ENCODE results near the gene TLR5.

TLR5 gene

GRCh38 chr1:223147409-223147808, 4.4 kb upstream of the TLR5 start:
- no peak for DNase-seq

- no peak for DNase-seq
Observed at GRCh38 chr1:223146745-223147144, 3.7 kb upstream of the TLR5 start.

- DNase-seq = no peak
Observed at GRCh38 chr1:223144914-223145313, 1.9 kb upstream of the TLR5 start.

GRCh38 chr1:223144431-223144830, 1.4 kb upstream of the TLR5 start:
- DNase-seq = no peak

- DNase-seq = peak; percentile 37 to 41
Observed at GRCh38 chr1:223143537-223144248, 645 bp upstream of the TLR5 start.

GRCh38 chr1:223142269-223142668, 779 bp downstream of the TLR5 start:
- no peak for DNase-seq

GRCh38 chr1:223140611-223141405, 2.2 kb downstream of the TLR5 start:
- no peak for DNase-seq

- no peak for DNase-seq
Observed at GRCh38 chr1:223137455-223138085, 5.5 kb downstream of the TLR5 start.

GRCh38 chr1:223136086-223136485, 7.0 kb downstream of the TLR5 start:
- no peak for DNase-seq

GRCh38 chr1:223135176-223135942, 7.7 kb downstream of the TLR5 start:
- no peak for DNase-seq

- DNase-seq = peak; percentile 84 to 86
Observed at GRCh38 chr1:223133824-223134435, 9.1 kb downstream of the TLR5 start.

GRCh38 chr1:223133306-223133823, 9.7 kb downstream of the TLR5 start:
- DNase-seq = no peak

GRCh38 chr1:223129229-223129901, 13.7 kb downstream of the TLR5 start:
- peak; percentile 81 to 83 for DNase-seq

GRCh38 chr1:223126741-223127140, 16.3 kb downstream of the TLR5 start:
- no peak for DNase-seq

- no peak for DNase-seq
Observed at GRCh38 chr1:223125766-223126165, 17.3 kb downstream of the TLR5 start.

- no peak for DNase-seq
Observed at GRCh38 chr1:223123011-223123610, 19.9 kb downstream of the TLR5 start.

GRCh38 chr1:223118418-223118817, 24.6 kb downstream of the TLR5 start:
- DNase-seq = no peak

GRCh38 chr1:223116950-223117349, 26.1 kb downstream of the TLR5 start:
- no peak for DNase-seq

GRCh38 chr1:223114871-223115270, 28.2 kb downstream of the TLR5 start:
- no peak for DNase-seq

GRCh38 chr1:223110952-223111351, 32.1 kb downstream of the TLR5 start:
- DNase-seq = no peak

- peak in 1 of 2 experiments; percentile 19 for DNase-seq
Observed at GRCh38 chr1:223109581-223110026, 33.4 kb downstream of the TLR5 start.
